GM23338 (cell line): ENCODE results near the gene HBS1L. TPM values are rescaled to one million over a fixed set of nuclear protein-coding genes. Genes with fewer than 3 reads are reported as not detected.

Experiments used
- ATAC-seq: fragments of 200-7000 bp; cut with Tn5 transposase; 3 replicates; pipeline ENCODE4 v1.9.1; 2020
- DNase-seq: peaks from one replicate; pipeline ENCODE4 v3.0.0-alpha.2; 2015; ENCODE audit warnings: low spot score
- H2AFZ ChIP-seq: fragments of 200-600 bp; sonication (generic); 2 replicates; pipeline ENCODE4 v1.8.0; 2016; ENCODE audit warnings: antibody characterized with exemption, mild to moderate bottlenecking, moderate library complexity
- H3F3A ChIP-seq: fragments of 200-600 bp; sonication (generic); replicated peaks from 2 replicates; pipeline ENCODE4 v1.8.0; 2017; ENCODE audit warnings: antibody characterized with exemption, mixed run types, low read depth
- H3K27ac ChIP-seq: fragments of 200-600 bp; sonication (generic); 2 replicates; pipeline ENCODE4 v1.6.1; 2016; ENCODE audit warnings: low read depth
- H3K27me3 ChIP-seq: fragments of 200-600 bp; sonication (generic); 2 replicates; pipeline ENCODE4 v1.8.0; 2016; ENCODE audit warnings: mild to moderate bottlenecking, mixed run types, moderate library complexity; ENCODE audit not compliant: insufficient read depth
- H3K36me3 ChIP-seq: fragments of 200-600 bp; sonication (generic); 2 replicates; pipeline ENCODE4 v1.8.0; 2016; ENCODE audit warnings: mild to moderate bottlenecking; ENCODE audit not compliant: insufficient read depth
- H3K4me1 ChIP-seq: fragments of 200-600 bp; sonication (generic); 2 replicates; pipeline ENCODE4 v1.8.0; 2016; ENCODE audit warnings: mild to moderate bottlenecking, moderate library complexity; ENCODE audit not compliant: insufficient read depth
- H3K4me2 ChIP-seq: fragments of 200-600 bp; sonication (generic); 2 replicates; pipeline ENCODE4 v1.7.1; 2017; ENCODE audit warnings: mixed run types
- H3K4me3 ChIP-seq: fragments of 200-600 bp; sonication (generic); 2 replicates; pipeline ENCODE4 v1.6.1; 2016; ENCODE audit warnings: mixed run types
- H3K79me2 ChIP-seq: fragments of 200-600 bp; sonication (generic); replicated peaks from 2 replicates; pipeline ENCODE4 v1.8.0; 2017; ENCODE audit warnings: mild to moderate bottlenecking; ENCODE audit not compliant: insufficient read depth
- H3K9me2 ChIP-seq: fragments of 200-600 bp; sonication (generic); 2 replicates; pipeline ENCODE4 v1.8.0; 2017; ENCODE audit not compliant: insufficient read depth
- H4K20me1 ChIP-seq: fragments of 200-600 bp; sonication (generic); replicated peaks from 2 replicates; pipeline ENCODE4 v1.8.0; 2017; ENCODE audit warnings: mild to moderate bottlenecking; ENCODE audit not compliant: insufficient read depth
- H3K27ac Mint-ChIP-seq: 2 replicates; pipeline ENCODE4 v1.8.0; 2020; ENCODE audit warnings: inconsistent platforms, mild to moderate bottlenecking, moderate library complexity, mixed read lengths
- H3K27me3 Mint-ChIP-seq: 3 replicates; pipeline ENCODE4 v1.8.0; 2022; ENCODE audit warnings: low read depth, mild to moderate bottlenecking, moderate library complexity, mixed read lengths, inconsistent platforms; ENCODE audit not compliant: insufficient read depth, poor library complexity
- H3K36me3 Mint-ChIP-seq: 3 replicates; pipeline ENCODE4 v1.8.0; 2021; ENCODE audit warnings: low read depth, mild to moderate bottlenecking, inconsistent platforms, moderate library complexity, mixed read lengths
- H3K4me1 Mint-ChIP-seq: 3 replicates; pipeline ENCODE4 v1.8.0; 2020; ENCODE audit warnings: mild to moderate bottlenecking, inconsistent platforms, mixed read lengths
- H3K4me3 Mint-ChIP-seq: 3 replicates; pipeline ENCODE4 v1.8.0; 2021; ENCODE audit warnings: moderate library complexity, mild to moderate bottlenecking, inconsistent platforms, mixed read lengths
- H3K9me3 Mint-ChIP-seq: 3 replicates; pipeline ENCODE4 v1.8.0; 2020; ENCODE audit warnings: moderate library complexity, mild to moderate bottlenecking, inconsistent platforms, mixed read lengths
- CREB1 ChIP-seq: fragments of 250-450 bp; sonication (Bioruptor Pico); IDR thresholded peaks from 2 replicates; pipeline ENCODE4 v1.5.0; 2020; ENCODE audit warnings: low read depth, mild to moderate bottlenecking, moderate library complexity
- EZH2 ChIP-seq: fragments of 200-600 bp; sonication (generic); IDR thresholded peaks from one replicate; pipeline ENCODE4 v1.8.0; 2017; ENCODE audit warnings: antibody characterized with exemption, mild to moderate bottlenecking, low read depth; ENCODE audit not compliant: unreplicated experiment
- EZH2phosphoT487 ChIP-seq: fragments of 200-600 bp; sonication (generic); IDR thresholded peaks from one replicate; pipeline ENCODE4 v1.8.1; 2018; ENCODE audit warnings: antibody characterized with exemption; ENCODE audit not compliant: unreplicated experiment
- JUNB ChIP-seq: IDR thresholded peaks from one replicate; pipeline ENCODE4 v1.6.1; 2016; ENCODE audit warnings: antibody characterized with exemption; ENCODE audit not compliant: unreplicated experiment
- NANOG ChIP-seq: IDR thresholded peaks from 2 replicates; pipeline ENCODE4 v1.6.1; 2016; ENCODE audit warnings: antibody characterized with exemption, borderline replicate concordance
- POLR2AphosphoS5 ChIP-seq: IDR thresholded peaks from 2 replicates; pipeline ENCODE4 v1.6.1; 2016; ENCODE audit warnings: antibody characterized with exemption, low read depth
- STAT1 ChIP-seq: IDR thresholded peaks from one replicate; pipeline ENCODE4 v1.6.1; 2016; ENCODE audit warnings: antibody characterized with exemption; ENCODE audit not compliant: unreplicated experiment
- ZNF114 ChIP-seq: fragments of 250-450 bp; sonication (Bioruptor Pico); IDR thresholded peaks from 2 replicates; pipeline ENCODE4 v1.5.0; 2020; ENCODE audit warnings: mild to moderate bottlenecking, moderate library complexity
- ZNF331 ChIP-seq: fragments of 250-450 bp; sonication (Bioruptor Pico); IDR thresholded peaks from 2 replicates; pipeline ENCODE4 v1.5.0; 2020; ENCODE audit warnings: low read depth, mild to moderate bottlenecking, moderate library complexity
- polyA plus RNA-seq: library from polyadenylated mRNA; unstranded; fragments of >200 nt; fragmentation: Nextera tagmentation; extraction: Ambion mirVana; gene quantifications from 2 replicates; pipeline ENCODE4 v1.2.1, GENCODE V29; 2016
- total RNA-seq: library from RNA; depleted of rRNA; stranded (reverse); fragments of >200 nt; shearing (Covaris generic); gene quantifications from 2 replicates; pipeline ENCODE4 v1.2.3, GENCODE V29; 2014
- TF ChIP-seq, protein P1 (sequence below): fragments of 250-450 bp; sonication (Bioruptor Pico); IDR thresholded peaks from 2 replicates; pipeline ENCODE4 v1.5.0; 2020; ENCODE audit warnings: mild to moderate bottlenecking, moderate library complexity
- TF ChIP-seq, protein P2 (sequence below): IDR thresholded peaks from 2 replicates; pipeline ENCODE4 v1.6.1; 2016; ENCODE audit warnings: antibody characterized with exemption
- TF ChIP-seq, protein P3 (sequence below): IDR thresholded peaks from one replicate; pipeline ENCODE4 v1.6.1; 2018; ENCODE audit warnings: antibody characterized with exemption; ENCODE audit not compliant: unreplicated experiment
- TF ChIP-seq, protein P4 (sequence below), 2 experiments: fragments of 200-600 bp in 1 of 2; sonication (generic) in 1 of 2; conservative IDR thresholded peaks; 2 replicates each; pipeline versions ENCODE4 v1.5.1 to v1.6.1; 2016 to 2017; ENCODE audit warnings: antibody characterized with exemption in 2 of 2, low read depth in 2 of 2, mild to moderate bottlenecking in 2 of 2, moderate library complexity in 1 of 2

Gene HBS1L
- total and polyA plus RNA-seq, 2 experiments from 2014 or later, result 59.9 to 94.1 TPM

DNA sequence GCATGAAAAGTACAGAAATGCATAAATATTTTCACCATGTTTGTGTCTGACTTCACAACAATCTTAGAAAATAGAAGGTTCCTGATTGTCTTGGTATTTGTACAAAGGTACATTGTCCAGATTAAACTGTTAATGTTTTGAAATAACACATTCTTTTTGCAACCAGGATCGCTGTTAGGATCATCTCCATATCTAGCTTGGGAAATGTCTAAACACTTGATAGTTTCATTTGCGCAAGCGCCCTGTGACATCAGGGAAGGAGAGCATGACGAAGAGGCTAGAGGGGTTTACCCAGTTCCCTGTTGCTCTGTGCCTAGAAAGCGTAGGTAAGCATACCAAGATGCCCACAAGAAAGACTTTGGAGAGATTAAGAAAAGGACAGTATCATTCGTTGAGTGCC lies 124.2 kb downstream of the HBS1L start:
- H3K4me3 Mint-ChIP-seq, result no peak overlapping the region
- TF ChIP-seq ZNF114 (no peak), ZNF331 (no peak), CREB1 (CRISPR knock-in tag) (no peak), STAT1 (no peak), JUNB (no peak), POLR2AphosphoS5 (no peak), EZH2 (no peak), EZH2phosphoT487 (no peak), NANOG (no peak)
- TF ChIP-seq, protein P1, sequence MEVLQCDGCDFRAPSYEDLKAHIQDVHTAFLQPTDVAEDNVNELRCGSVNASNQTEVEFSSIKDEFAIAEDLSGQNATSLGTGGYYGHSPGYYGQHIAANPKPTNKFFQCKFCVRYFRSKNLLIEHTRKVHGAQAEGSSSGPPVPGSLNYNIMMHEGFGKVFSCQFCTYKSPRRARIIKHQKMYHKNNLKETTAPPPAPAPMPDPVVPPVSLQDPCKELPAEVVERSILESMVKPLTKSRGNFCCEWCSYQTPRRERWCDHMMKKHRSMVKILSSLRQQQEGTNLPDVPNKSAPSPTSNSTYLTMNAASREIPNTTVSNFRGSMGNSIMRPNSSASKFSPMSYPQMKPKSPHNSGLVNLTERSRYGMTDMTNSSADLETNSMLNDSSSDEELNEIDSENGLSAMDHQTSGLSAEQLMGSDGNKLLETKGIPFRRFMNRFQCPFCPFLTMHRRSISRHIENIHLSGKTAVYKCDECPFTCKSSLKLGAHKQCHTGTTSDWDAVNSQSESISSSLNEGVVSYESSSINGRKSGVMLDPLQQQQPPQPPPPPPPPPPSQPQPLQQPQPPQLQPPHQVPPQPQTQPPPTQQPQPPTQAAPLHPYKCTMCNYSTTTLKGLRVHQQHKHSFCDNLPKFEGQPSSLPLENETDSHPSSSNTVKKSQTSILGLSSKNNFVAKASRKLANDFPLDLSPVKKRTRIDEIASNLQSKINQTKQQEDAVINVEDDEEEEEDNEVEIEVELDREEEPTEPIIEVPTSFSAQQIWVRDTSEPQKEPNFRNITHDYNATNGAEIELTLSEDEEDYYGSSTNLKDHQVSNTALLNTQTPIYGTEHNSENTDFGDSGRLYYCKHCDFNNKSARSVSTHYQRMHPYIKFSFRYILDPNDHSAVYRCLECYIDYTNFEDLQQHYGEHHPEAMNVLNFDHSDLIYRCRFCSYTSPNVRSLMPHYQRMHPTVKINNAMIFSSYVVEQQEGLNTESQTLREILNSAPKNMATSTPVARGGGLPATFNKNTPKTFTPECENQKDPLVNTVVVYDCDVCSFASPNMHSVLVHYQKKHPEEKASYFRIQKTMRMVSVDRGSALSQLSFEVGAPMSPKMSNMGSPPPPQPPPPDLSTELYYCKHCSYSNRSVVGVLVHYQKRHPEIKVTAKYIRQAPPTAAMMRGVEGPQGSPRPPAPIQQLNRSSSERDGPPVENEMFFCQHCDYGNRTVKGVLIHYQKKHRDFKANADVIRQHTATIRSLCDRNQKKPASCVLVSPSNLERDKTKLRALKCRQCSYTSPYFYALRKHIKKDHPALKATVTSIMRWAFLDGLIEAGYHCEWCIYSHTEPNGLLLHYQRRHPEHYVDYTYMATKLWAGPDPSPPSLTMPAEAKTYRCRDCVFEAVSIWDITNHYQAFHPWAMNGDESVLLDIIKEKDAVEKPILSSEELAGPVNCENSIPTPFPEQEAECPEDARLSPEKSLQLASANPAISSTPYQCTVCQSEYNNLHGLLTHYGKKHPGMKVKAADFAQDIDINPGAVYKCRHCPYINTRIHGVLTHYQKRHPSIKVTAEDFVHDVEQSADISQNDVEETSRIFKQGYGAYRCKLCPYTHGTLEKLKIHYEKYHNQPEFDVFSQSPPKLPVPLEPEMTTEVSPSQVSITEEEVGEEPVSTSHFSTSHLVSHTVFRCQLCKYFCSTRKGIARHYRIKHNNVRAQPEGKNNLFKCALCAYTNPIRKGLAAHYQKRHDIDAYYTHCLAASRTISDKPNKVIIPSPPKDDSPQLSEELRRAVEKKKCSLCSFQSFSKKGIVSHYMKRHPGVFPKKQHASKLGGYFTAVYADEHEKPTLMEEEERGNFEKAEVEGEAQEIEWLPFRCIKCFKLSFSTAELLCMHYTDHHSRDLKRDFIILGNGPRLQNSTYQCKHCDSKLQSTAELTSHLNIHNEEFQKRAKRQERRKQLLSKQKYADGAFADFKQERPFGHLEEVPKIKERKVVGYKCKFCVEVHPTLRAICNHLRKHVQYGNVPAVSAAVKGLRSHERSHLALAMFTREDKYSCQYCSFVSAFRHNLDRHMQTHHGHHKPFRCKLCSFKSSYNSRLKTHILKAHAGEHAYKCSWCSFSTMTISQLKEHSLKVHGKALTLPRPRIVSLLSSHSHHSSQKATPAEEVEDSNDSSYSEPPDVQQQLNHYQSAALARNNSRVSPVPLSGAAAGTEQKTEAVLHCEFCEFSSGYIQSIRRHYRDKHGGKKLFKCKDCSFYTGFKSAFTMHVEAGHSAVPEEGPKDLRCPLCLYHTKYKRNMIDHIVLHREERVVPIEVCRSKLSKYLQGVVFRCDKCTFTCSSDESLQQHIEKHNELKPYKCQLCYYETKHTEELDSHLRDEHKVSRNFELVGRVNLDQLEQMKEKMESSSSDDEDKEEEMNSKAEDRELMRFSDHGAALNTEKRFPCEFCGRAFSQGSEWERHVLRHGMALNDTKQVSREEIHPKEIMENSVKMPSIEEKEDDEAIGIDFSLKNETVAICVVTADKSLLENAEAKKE (CRISPR knock-in tag), result no peak
- TF ChIP-seq, protein P2, sequence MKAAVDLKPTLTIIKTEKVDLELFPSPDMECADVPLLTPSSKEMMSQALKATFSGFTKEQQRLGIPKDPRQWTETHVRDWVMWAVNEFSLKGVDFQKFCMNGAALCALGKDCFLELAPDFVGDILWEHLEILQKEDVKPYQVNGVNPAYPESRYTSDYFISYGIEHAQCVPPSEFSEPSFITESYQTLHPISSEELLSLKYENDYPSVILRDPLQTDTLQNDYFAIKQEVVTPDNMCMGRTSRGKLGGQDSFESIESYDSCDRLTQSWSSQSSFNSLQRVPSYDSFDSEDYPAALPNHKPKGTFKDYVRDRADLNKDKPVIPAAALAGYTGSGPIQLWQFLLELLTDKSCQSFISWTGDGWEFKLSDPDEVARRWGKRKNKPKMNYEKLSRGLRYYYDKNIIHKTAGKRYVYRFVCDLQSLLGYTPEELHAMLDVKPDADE, result no peak
- TF ChIP-seq, protein P3, sequence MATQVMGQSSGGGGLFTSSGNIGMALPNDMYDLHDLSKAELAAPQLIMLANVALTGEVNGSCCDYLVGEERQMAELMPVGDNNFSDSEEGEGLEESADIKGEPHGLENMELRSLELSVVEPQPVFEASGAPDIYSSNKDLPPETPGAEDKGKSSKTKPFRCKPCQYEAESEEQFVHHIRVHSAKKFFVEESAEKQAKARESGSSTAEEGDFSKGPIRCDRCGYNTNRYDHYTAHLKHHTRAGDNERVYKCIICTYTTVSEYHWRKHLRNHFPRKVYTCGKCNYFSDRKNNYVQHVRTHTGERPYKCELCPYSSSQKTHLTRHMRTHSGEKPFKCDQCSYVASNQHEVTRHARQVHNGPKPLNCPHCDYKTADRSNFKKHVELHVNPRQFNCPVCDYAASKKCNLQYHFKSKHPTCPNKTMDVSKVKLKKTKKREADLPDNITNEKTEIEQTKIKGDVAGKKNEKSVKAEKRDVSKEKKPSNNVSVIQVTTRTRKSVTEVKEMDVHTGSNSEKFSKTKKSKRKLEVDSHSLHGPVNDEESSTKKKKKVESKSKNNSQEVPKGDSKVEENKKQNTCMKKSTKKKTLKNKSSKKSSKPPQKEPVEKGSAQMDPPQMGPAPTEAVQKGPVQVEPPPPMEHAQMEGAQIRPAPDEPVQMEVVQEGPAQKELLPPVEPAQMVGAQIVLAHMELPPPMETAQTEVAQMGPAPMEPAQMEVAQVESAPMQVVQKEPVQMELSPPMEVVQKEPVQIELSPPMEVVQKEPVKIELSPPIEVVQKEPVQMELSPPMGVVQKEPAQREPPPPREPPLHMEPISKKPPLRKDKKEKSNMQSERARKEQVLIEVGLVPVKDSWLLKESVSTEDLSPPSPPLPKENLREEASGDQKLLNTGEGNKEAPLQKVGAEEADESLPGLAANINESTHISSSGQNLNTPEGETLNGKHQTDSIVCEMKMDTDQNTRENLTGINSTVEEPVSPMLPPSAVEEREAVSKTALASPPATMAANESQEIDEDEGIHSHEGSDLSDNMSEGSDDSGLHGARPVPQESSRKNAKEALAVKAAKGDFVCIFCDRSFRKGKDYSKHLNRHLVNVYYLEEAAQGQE, result no peak
- TF ChIP-seq, protein P4, sequence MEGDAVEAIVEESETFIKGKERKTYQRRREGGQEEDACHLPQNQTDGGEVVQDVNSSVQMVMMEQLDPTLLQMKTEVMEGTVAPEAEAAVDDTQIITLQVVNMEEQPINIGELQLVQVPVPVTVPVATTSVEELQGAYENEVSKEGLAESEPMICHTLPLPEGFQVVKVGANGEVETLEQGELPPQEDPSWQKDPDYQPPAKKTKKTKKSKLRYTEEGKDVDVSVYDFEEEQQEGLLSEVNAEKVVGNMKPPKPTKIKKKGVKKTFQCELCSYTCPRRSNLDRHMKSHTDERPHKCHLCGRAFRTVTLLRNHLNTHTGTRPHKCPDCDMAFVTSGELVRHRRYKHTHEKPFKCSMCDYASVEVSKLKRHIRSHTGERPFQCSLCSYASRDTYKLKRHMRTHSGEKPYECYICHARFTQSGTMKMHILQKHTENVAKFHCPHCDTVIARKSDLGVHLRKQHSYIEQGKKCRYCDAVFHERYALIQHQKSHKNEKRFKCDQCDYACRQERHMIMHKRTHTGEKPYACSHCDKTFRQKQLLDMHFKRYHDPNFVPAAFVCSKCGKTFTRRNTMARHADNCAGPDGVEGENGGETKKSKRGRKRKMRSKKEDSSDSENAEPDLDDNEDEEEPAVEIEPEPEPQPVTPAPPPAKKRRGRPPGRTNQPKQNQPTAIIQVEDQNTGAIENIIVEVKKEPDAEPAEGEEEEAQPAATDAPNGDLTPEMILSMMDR (conservative IDR thresholded peaks at IDR 0.05; ENCODE audit: low read depth in 2 of 2), result no peak
- Histone ChIP-seq H2AFZ (no peak overlapping the region), H3K27me3 (no peaks in the 10 kb centered on the region), H3F3A (no peaks in the 10 kb centered on the region), H3K36me3 (no peaks in the 10 kb centered on the region), H3K9me2 (peaks cover 6% of the 10 kb centered on the region; the same call in 1 of the 2 replicates), H3K4me1 (no peaks in the 10 kb centered on the region), H3K4me2 (no peak overlapping the region), H3K27ac (no peak overlapping the region), H3K4me3 (no peak overlapping the region), H3K79me2 (no peaks in the 10 kb centered on the region), H4K20me1 (no peaks in the 10 kb centered on the region)
- DNase-seq (no peak), ATAC-seq (no peak)
- no peak overlapping the region for H3K27ac Mint-ChIP-seq
- peaks cover 2% of the 10 kb centered on the region for H3K27me3 Mint-ChIP-seq
- no peaks in the 10 kb centered on the region for H3K36me3 Mint-ChIP-seq
- H3K9me3 Mint-ChIP-seq, result no peaks in the 10 kb centered on the region
- H3K4me1 Mint-ChIP-seq, result no peaks in the 10 kb centered on the region; the same call in 2 of the 3 replicates
